HepG2 (cell line): ENCODE results near the gene HPCAL1. TPM values are rescaled to one million over a fixed set of nuclear protein-coding genes. Genes with fewer than 3 reads are reported as not detected.

Experiments
- JDP2 ChIP-seq: sonication (generic); formaldehyde crosslinking; IDR thresholded peaks from 2 replicates; pipeline ENCODE4 v1.8.1; 2022; ENCODE audit warnings: missing genetic modification reagents, borderline replicate concordance
- RFX1 ChIP-seq: fragments of 450-650 bp; IDR thresholded peaks from 2 replicates; pipeline ENCODE4 v1.6.1; 2017
- SATB2 ChIP-seq: sonication (generic); formaldehyde crosslinking; IDR thresholded peaks from 2 replicates; pipeline ENCODE4 v1.5.0; 2020; ENCODE audit warnings: missing genetic modification reagents
- polyA plus RNA-seq, 8 experiments: library from polyadenylated mRNA; depleted of rRNA in 3 of 8; stranded (reverse) in 7 of 8; unstranded in 1 of 8; fragments of >200 nt; fragmentation: Illumina TruSeq in 4 of 8; extraction: Trizol in 4 of 8; gene quantifications; 2 replicates each; pipeline versions ENCODE4 v1.2.1 to v1.2.3, GENCODE V29; 2011 to 2016; ENCODE audit warnings: low read depth in 4 of 8, missing spikeins in 1 of 8, mixed read lengths in 1 of 8; ENCODE audit not compliant: insufficient read depth in 1 of 8
- total RNA-seq, 5 experiments: library from RNA; depleted of rRNA; stranded (reverse); fragments of >200 nt; fragmentation: Illumina TruSeq; extraction: Trizol; gene quantifications; 2 replicates each; pipeline ENCODE4 v1.2.3, GENCODE V29; 2016; ENCODE audit warnings: low read depth in 1 of 5
- TF ChIP-seq, protein P1 (sequence below): sonication (generic); formaldehyde crosslinking; IDR thresholded peaks from 2 replicates; pipeline ENCODE4 v1.9.0; 2021; ENCODE audit warnings: mild to moderate bottlenecking, missing genetic modification reagents
- TF ChIP-seq, protein P2 (sequence below): sonication (generic); formaldehyde crosslinking; IDR thresholded peaks from 2 replicates; pipeline ENCODE4 v1.4.0; 2020; ENCODE audit warnings: mild to moderate bottlenecking, low read depth, missing genetic modification reagents

Gene HPCAL1
- total and polyA plus RNA-seq, 2 of the 13 experiments (the other 11 are each of a cell fraction or from before 2014, with no cell fraction given), result 29.5 to 29.9 TPM

DNA sequence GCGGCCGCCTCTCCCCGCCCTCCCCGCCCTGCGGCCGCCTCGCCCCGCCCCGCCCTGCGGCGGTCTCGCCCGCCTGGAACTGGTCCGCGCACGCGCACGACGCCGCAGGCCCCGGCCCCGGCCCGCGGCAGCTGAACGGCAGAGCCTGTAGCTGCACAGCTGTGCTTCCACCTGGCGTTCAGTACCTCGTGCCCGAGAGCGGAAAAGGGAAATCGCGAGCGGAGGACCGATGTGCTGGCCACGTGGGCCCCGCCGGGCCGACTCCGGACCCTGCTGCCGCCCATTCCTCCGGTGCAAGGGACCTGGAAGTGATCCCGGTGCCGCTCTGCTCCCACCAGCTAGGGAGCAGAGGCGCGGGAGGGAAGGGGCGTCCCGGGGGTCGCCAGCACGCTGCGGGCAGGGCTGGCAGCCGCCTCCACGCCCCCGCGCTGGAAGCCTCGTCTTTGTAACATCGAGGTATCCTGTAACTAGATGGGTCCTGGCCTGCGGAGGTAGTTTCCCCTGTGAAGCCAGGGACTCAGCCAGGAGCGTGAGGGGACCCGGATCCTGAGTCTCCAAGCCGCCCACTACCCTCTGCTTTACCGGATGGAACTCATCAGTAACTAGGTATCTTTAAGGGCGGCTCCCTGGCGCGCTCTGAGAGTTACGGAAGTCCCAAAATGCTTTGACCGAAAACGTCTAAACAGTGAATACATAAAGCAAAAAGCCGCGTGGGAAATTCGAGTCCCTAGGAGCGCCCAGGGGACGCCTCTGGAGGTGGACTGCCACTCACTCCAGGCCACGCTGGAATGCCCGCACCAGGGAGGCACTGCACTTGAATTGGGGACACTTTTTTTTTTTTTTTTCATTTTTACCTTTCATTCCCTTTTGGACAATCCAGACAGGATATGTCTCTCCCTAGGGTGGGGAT, 146.1 kb downstream of the HPCAL1 start (continued):
- TF ChIP-seq, protein P1, sequence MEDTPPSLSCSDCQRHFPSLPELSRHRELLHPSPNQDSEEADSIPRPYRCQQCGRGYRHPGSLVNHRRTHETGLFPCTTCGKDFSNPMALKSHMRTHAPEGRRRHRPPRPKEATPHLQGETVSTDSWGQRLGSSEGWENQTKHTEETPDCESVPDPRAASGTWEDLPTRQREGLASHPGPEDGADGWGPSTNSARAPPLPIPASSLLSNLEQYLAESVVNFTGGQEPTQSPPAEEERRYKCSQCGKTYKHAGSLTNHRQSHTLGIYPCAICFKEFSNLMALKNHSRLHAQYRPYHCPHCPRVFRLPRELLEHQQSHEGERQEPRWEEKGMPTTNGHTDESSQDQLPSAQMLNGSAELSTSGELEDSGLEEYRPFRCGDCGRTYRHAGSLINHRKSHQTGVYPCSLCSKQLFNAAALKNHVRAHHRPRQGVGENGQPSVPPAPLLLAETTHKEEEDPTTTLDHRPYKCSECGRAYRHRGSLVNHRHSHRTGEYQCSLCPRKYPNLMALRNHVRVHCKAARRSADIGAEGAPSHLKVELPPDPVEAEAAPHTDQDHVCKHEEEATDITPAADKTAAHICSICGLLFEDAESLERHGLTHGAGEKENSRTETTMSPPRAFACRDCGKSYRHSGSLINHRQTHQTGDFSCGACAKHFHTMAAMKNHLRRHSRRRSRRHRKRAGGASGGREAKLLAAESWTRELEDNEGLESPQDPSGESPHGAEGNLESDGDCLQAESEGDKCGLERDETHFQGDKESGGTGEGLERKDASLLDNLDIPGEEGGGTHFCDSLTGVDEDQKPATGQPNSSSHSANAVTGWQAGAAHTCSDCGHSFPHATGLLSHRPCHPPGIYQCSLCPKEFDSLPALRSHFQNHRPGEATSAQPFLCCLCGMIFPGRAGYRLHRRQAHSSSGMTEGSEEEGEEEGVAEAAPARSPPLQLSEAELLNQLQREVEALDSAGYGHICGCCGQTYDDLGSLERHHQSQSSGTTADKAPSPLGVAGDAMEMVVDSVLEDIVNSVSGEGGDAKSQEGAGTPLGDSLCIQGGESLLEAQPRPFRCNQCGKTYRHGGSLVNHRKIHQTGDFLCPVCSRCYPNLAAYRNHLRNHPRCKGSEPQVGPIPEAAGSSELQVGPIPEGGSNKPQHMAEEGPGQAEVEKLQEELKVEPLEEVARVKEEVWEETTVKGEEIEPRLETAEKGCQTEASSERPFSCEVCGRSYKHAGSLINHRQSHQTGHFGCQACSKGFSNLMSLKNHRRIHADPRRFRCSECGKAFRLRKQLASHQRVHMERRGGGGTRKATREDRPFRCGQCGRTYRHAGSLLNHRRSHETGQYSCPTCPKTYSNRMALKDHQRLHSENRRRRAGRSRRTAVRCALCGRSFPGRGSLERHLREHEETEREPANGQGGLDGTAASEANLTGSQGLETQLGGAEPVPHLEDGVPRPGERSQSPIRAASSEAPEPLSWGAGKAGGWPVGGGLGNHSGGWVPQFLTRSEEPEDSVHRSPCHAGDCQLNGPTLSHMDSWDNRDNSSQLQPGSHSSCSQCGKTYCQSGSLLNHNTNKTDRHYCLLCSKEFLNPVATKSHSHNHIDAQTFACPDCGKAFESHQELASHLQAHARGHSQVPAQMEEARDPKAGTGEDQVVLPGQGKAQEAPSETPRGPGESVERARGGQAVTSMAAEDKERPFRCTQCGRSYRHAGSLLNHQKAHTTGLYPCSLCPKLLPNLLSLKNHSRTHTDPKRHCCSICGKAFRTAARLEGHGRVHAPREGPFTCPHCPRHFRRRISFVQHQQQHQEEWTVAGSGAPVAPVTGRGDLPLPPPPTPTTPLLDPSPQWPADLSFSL (CRISPR knock-in tag), result peak; percentile 20; the same call in 1 of the 2 replicates
- TF ChIP-seq RFX1, result no peak
- TF ChIP-seq SATB2 (CRISPR knock-in tag), result peak; percentile 99
- TF ChIP-seq, protein P2, sequence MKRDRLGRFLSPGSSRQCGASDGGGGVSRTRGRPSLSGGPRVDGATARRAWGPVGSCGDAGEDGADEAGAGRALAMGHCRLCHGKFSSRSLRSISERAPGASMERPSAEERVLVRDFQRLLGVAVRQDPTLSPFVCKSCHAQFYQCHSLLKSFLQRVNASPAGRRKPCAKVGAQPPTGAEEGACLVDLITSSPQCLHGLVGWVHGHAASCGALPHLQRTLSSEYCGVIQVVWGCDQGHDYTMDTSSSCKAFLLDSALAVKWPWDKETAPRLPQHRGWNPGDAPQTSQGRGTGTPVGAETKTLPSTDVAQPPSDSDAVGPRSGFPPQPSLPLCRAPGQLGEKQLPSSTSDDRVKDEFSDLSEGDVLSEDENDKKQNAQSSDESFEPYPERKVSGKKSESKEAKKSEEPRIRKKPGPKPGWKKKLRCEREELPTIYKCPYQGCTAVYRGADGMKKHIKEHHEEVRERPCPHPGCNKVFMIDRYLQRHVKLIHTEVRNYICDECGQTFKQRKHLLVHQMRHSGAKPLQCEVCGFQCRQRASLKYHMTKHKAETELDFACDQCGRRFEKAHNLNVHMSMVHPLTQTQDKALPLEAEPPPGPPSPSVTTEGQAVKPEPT (CRISPR knock-in tag), result peak; percentile 99
- TF ChIP-seq JDP2 (CRISPR knock-in tag), result 0 out of 2 replicates have a peak, but pooled peaks have one; percentile 54
